B cell (primary cell): ENCODE measurements around the gene NR6A1. TPM values are rescaled to one million over a fixed set of nuclear protein-coding genes. Genes with fewer than 3 reads are reported as not detected.

Experiments used
- ATAC-seq: fragments of 200-7000 bp; cut with Tn5 transposase; one replicate; pipeline ENCODE4 v1.10.0; 2021; ENCODE audit warnings: low read depth, mild to moderate bottlenecking, moderate number of reproducible peaks, moderate library complexity
- CTCF ChIA-PET: fragments of 350-600 bp; sonication (Branson Sonifier 250); formaldehyde crosslinking; loops from one replicate; lab custom pipeline; 2021; ENCODE audit warnings: antibody characterized with exemption, inconsistent platforms; lab: Charles Lee
- POLR2A ChIA-PET: fragments of 350-600 bp; sonication (Branson Sonifier 250); formaldehyde crosslinking; loops from one replicate; lab custom pipeline; 2021; ENCODE audit warnings: antibody characterized with exemption; lab: Charles Lee
- DNase-seq: peaks from one replicate; pipeline ENCODE4 v3.0.0; 2013
- H2AFZ ChIP-seq: 2 replicates; pipeline ENCODE4 v1.6.1; 2012; ENCODE audit warnings: mild to moderate bottlenecking, low read depth, low read length; ENCODE audit not compliant: insufficient read depth, poor library complexity, severe bottlenecking
- H3K27ac ChIP-seq, 2 donors: 1 replicate in 1 of 2; 2 replicates in 1 of 2; pipeline ENCODE4 v1.5.1; 2012 to 2013; ENCODE audit warnings: low read length in 2 of 2, mild to moderate bottlenecking in 2 of 2, moderate library complexity in 1 of 2
- H3K27me3 ChIP-seq, 4 experiments: fragments of 200-600 bp in 1 of 4; sonication (generic) in 1 of 4; replicated peaks in 1 of 4; 1 replicate in 2 of 4; 2 replicates in 2 of 4; pipeline versions ENCODE4 v1.6.1 to v1.7.0; 2013 to 2016; ENCODE audit warnings: low read length in 3 of 4, mild to moderate bottlenecking in 2 of 4, mixed read lengths in 1 of 4, moderate library complexity in 1 of 4; ENCODE audit not compliant: insufficient read depth in 4 of 4, control insufficient read depth in 3 of 4; ENCODE audit errors: control extremely low read depth in 1 of 4
- H3K36me3 ChIP-seq, 2 experiments: replicated peaks in 1 of 2; 1 replicate in 1 of 2; 2 replicates in 1 of 2; pipeline versions ENCODE4 v1.6.1 to v1.7.1; 2013; ENCODE audit warnings: low read length in 1 of 2; ENCODE audit not compliant: insufficient read depth in 2 of 2, control insufficient read depth in 1 of 2; ENCODE audit errors: control extremely low read depth in 1 of 2, extremely low read depth in 1 of 2
- H3K4me1 ChIP-seq, 2 donors: fragments of 200-600 bp in 1 of 2; sonication (generic) in 1 of 2; 1 replicate in 1 of 2; 2 replicates in 1 of 2; pipeline versions ENCODE4 v1.5.1 to v1.6.1; 2013 to 2017; ENCODE audit warnings: low read length in 2 of 2; ENCODE audit not compliant: control insufficient read depth in 2 of 2, insufficient read depth in 2 of 2
- H3K4me2 ChIP-seq: replicated peaks from 2 replicates; pipeline ENCODE3; 2012; ENCODE audit warnings: mild to moderate bottlenecking, low read depth, low read length; ENCODE audit not compliant: poor library complexity, severe bottlenecking
- H3K4me3 ChIP-seq, 5 experiments: fragments of 200-600 bp in 1 of 5; sonication (generic) in 1 of 5; 1 replicate in 3 of 5; 2 replicates in 2 of 5; pipeline versions ENCODE4 v1.5.1 to v1.7.0; 2011 to 2016; ENCODE audit warnings: low read length in 4 of 5, mild to moderate bottlenecking in 4 of 5, low read depth in 2 of 5, control low read depth in 1 of 5, moderate library complexity in 1 of 5; ENCODE audit not compliant: insufficient read depth in 1 of 5; ENCODE audit errors: control extremely low read depth in 1 of 5, extremely low read depth in 1 of 5
- H3K79me2 ChIP-seq: fragments of 200-600 bp; sonication (generic); one replicate; pipeline ENCODE4 v1.6.0; 2016; ENCODE audit warnings: low read length; ENCODE audit not compliant: control insufficient read depth, insufficient read depth
- H3K9ac ChIP-seq: fragments of 200-600 bp; sonication (generic); 2 replicates; pipeline ENCODE4 v1.6.1; 2017; ENCODE audit warnings: mild to moderate bottlenecking, low read length, moderate library complexity
- H3K9me3 ChIP-seq, 3 donors: one replicate each; pipeline versions ENCODE4 v1.6.1 to v1.7.1; 2013; ENCODE audit warnings: low read length in 2 of 3; ENCODE audit not compliant: control insufficient read depth in 2 of 3, insufficient read depth in 1 of 3; ENCODE audit errors: control extremely low read depth in 1 of 3
- H4K20me1 ChIP-seq: 2 replicates; pipeline ENCODE4 v1.6.0; 2012; ENCODE audit warnings: mild to moderate bottlenecking, low read length; ENCODE audit not compliant: insufficient read depth, control insufficient read depth, poor library complexity, severe bottlenecking
- H3K27ac Mint-ChIP-seq: one replicate; pipeline ENCODE4 v1.8.0; 2021; ENCODE audit warnings: mixed read lengths
- H3K27me3 Mint-ChIP-seq: one replicate; pipeline ENCODE4 v1.8.0; 2021; ENCODE audit warnings: mixed read lengths
- H3K4me1 Mint-ChIP-seq: one replicate; pipeline ENCODE4 v1.8.0; 2021; ENCODE audit warnings: mixed read lengths
- H3K4me3 Mint-ChIP-seq: one replicate; pipeline ENCODE4 v1.8.0; 2021; ENCODE audit warnings: mixed read lengths
- H3K9me3 Mint-ChIP-seq: one replicate; pipeline ENCODE4 v1.8.0; 2022; ENCODE audit warnings: mixed read lengths; ENCODE audit not compliant: insufficient read depth
- EZH2 ChIP-seq: IDR thresholded peaks from 2 replicates; pipeline ENCODE4 v1.6.1; 2012; ENCODE audit warnings: borderline replicate concordance, low read depth, mild to moderate bottlenecking, moderate library complexity, low read length; ENCODE audit not compliant: insufficient read depth, poor library complexity, severe bottlenecking
- WGBS: methylation state at CpG from one replicate; pipeline ENCODE4 v1.1.5; 2013; ENCODE audit warnings: missing lambda C conversion rate; ENCODE audit not compliant: insufficient coverage; 5-methylcytosine and 5-hydroxymethylcytosine counted together
- intact Hi-C: fragments of 100-400 bp; cut with micrococcal nuclease; formaldehyde crosslinking; loops from one replicate; pipeline ENCODE4 v1.10.0; 2022
- polyA plus RNA-seq: library from polyadenylated mRNA; depleted of rRNA; stranded (reverse); fragments of >200 nt; gene quantifications from 2 replicates; pipeline ENCODE4 v1.2.3, GENCODE V29; 2012
- total RNA-seq, 2 donors: library from RNA; stranded (reverse); fragments of 120-200 nt in 1 of 2; gene quantifications; 1 replicate in 1 of 2; 2 replicates in 1 of 2; pipeline versions ENCODE4 v1.2.3 to v1.2.4, GENCODE V29; 2013 to 2022
- TF ChIP-seq, protein P1 (sequence below): fragments of 200-600 bp; IDR thresholded peaks from one replicate; pipeline ENCODE4 v1.8.0; 2022; ENCODE audit warnings: antibody characterized with exemption, mild to moderate bottlenecking

The NR6A1 gene
- total and polyA plus RNA-seq, 2 donors (not counting 1 experiment from before 2014, with no cell fraction given) = 0.09 to 0.67 TPM

DNA sequence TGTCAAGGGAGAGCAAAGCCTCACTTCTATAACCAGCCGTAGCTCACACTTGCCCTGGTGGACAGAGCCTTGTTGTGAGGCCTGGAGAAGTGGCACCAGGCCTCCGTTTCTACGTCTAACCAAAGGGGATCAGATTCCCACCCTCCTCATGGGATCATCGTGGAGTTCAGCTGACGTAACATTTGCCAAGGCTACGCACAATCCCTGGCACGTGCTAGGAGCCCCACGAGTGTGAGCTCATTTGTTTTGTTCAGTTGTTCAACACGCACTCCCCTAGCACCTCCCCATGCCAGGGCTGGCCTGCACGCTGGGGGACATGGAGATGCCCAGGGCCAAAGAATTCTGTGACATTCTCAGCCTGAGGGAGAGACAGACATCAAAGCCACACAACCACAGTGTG lies 297.8 kb downstream of the NR6A1 start:
- POLR2A ChIA-PET = no interaction called here
- Histone ChIP-seq H3K36me3 (no peaks in the 10 kb centered on the region), H3K4me2 (no peak overlapping the region), H3K4me3 (no peak overlapping the region), H4K20me1 (no peaks in the 10 kb centered on the region), H3K4me1 (peaks cover 0 to 8% of the 10 kb centered on the region in 2 donors), H3K27me3 (peaks cover 0 to 24% (median 8%) of the 10 kb centered on the region in 4 experiments), H3K27ac (no peak overlapping the region), H2AFZ (no peak overlapping the region), H3K9me3 (peaks cover 0 to 4% (median 0%) of the 10 kb centered on the region in 3 donors), H3K9ac (no peak overlapping the region), H3K79me2 (no peaks in the 10 kb centered on the region)
- peaks cover 5% of the 10 kb centered on the region for H3K4me1 Mint-ChIP-seq
- H3K27ac Mint-ChIP-seq = no peak overlapping the region
- intact Hi-C loops = no loop called here
- peaks cover 14% of the 10 kb centered on the region for H3K27me3 Mint-ChIP-seq
- DNase-seq = no peak
- no peaks in the 10 kb centered on the region for H3K9me3 Mint-ChIP-seq
- TF ChIP-seq, protein P1, sequence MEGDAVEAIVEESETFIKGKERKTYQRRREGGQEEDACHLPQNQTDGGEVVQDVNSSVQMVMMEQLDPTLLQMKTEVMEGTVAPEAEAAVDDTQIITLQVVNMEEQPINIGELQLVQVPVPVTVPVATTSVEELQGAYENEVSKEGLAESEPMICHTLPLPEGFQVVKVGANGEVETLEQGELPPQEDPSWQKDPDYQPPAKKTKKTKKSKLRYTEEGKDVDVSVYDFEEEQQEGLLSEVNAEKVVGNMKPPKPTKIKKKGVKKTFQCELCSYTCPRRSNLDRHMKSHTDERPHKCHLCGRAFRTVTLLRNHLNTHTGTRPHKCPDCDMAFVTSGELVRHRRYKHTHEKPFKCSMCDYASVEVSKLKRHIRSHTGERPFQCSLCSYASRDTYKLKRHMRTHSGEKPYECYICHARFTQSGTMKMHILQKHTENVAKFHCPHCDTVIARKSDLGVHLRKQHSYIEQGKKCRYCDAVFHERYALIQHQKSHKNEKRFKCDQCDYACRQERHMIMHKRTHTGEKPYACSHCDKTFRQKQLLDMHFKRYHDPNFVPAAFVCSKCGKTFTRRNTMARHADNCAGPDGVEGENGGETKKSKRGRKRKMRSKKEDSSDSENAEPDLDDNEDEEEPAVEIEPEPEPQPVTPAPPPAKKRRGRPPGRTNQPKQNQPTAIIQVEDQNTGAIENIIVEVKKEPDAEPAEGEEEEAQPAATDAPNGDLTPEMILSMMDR = no peak
- TF ChIP-seq EZH2 = no peak
- ATAC-seq = no peak
- CTCF ChIA-PET = interaction anchor here (1.3 kb wide), 1 partner anchor 11 kb away, joined by 5 read pairs; no protein-coding TSS in a partner anchor
- WGBS = 92% methylated on average over 9 of the region's 10 CpGs
- no peak overlapping the region for H3K4me3 Mint-ChIP-seq

DNA sequence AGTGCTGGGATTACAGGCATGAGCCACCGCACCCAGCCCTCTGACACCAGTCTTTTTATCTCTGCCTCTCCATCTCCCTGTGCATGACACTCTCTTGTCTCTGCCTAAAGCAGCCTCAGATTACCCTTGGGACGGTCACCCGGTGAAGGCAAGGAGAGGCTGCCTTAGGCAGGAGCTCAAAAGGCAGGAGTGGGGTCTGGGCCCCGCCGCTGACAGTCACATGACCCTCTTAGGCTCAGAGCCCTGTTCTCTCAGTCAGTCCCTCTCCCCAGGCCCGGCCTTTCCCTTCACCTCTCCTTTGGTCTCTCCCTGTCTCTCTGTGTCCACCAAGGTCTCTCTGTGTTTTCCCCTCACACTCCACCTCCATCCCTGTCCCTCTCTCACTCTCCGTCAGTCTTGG lies 298.3 kb downstream of the NR6A1 start:
- TF ChIP-seq EZH2 = no peak
- TF ChIP-seq, protein P1 = no peak

More for the DNA sequence above, 298.3 kb downstream of the NR6A1 start:
- no peak overlapping the region for H3K4me3 Mint-ChIP-seq
- Histone ChIP-seq H3K79me2 (no peaks in the 10 kb centered on the region), H3K9ac (no peak overlapping the region), H3K9me3 (peaks cover 0 to 4% (median 0%) of the 10 kb centered on the region in 3 donors), H3K27me3 (peaks cover 0 to 20% (median 6%) of the 10 kb centered on the region in 4 experiments), H3K4me2 (no peak overlapping the region), H3K27ac (no peak overlapping the region), H3K36me3 (no peaks in the 10 kb centered on the region), H3K4me1 (peaks cover 0 to 9% of the 10 kb centered on the region in 2 donors), H4K20me1 (no peaks in the 10 kb centered on the region), H2AFZ (no peak overlapping the region), H3K4me3 (no peak overlapping the region)
- 81% methylated on average over 7 of the region's 7 CpGs for WGBS
- H3K27me3 Mint-ChIP-seq = peaks cover 10% of the 10 kb centered on the region
- peaks cover 5% of the 10 kb centered on the region for H3K4me1 Mint-ChIP-seq
- no peaks in the 10 kb centered on the region for H3K9me3 Mint-ChIP-seq
- H3K27ac Mint-ChIP-seq = no peak overlapping the region
- DNase-seq (no peak), ATAC-seq (no peak)
- intact Hi-C loops = no loop called here
- ChIA-PET CTCF (interaction anchor here (1.3 kb wide), 1 partner anchor 10 kb away, joined by 5 read pairs; no protein-coding TSS in a partner anchor), POLR2A (no interaction called here)
